H1 (cell line): ENCODE results near the gene GSTO2. TPM values are rescaled to one million over a fixed set of nuclear protein-coding genes. Genes with fewer than 3 reads are reported as not detected.

Experiments
- CTCF ChIA-PET: fragments of 300-600 bp; sonication (Branson Sonifier 250); formaldehyde crosslinking; loops from one replicate; lab custom pipeline; 2021; ENCODE audit not compliant: partially characterized antibody; lab: Charles Lee
- POLR2A ChIA-PET: fragments of 300-600 bp; sonication (Branson Sonifier 250); formaldehyde crosslinking; loops from one replicate; lab custom pipeline; 2021; ENCODE audit warnings: inconsistent platforms; ENCODE audit not compliant: partially characterized antibody; lab: Charles Lee
- DNase-seq, 2 experiments: peaks; one replicate each; pipeline versions ENCODE4 v3.0.0 to v3.0.0-alpha.2; 2010 to 2022; ENCODE audit warnings: low spot score in 2 of 2, low read depth in 1 of 2, mixed read lengths in 1 of 2
- FAIRE-seq: peaks from 2 replicates; lab custom pipeline; 2011; peaks lifted over from hg19 to GRCh38; lab: Jason Lieb, UNC
- H2AFZ ChIP-seq: 2 replicates; pipeline ENCODE4 v1.8.1; 2012; ENCODE audit warnings: low read length, inconsistent platforms
- H2AK5ac ChIP-seq: 2 replicates; pipeline ENCODE4 v1.6.1; 2013; ENCODE audit warnings: low read depth, low read length
- H2BK120ac ChIP-seq: replicated peaks from 2 replicates; pipeline ENCODE3; 2013; ENCODE audit warnings: low read depth, low read length, inconsistent platforms
- H2BK12ac ChIP-seq: 2 replicates; pipeline ENCODE4 v1.6.1; 2013; ENCODE audit warnings: low read depth, low read length
- H2BK15ac ChIP-seq: 2 replicates; pipeline ENCODE4 v1.6.1; 2013; ENCODE audit warnings: low read length
- H2BK20ac ChIP-seq: 2 replicates; pipeline ENCODE4 v1.6.1; 2013; ENCODE audit warnings: low read length
- H2BK5ac ChIP-seq: 2 replicates; pipeline ENCODE4 v1.6.1; 2013; ENCODE audit warnings: low read depth, low read length
- H3K14ac ChIP-seq: 2 replicates; pipeline ENCODE4 v1.6.1; 2013; ENCODE audit warnings: inconsistent platforms; ENCODE audit not compliant: insufficient read length
- H3K18ac ChIP-seq: 2 replicates; pipeline ENCODE4 v1.6.1; 2013; ENCODE audit warnings: low read length; ENCODE audit errors: extremely low read depth
- H3K23ac ChIP-seq: 2 replicates; pipeline ENCODE4 v1.6.1; 2013; ENCODE audit warnings: inconsistent platforms; ENCODE audit not compliant: insufficient read length
- H3K23me2 ChIP-seq: 2 replicates; pipeline ENCODE4 v1.6.1; 2013; ENCODE audit warnings: low read depth, low read length
- H3K27ac ChIP-seq: 2 replicates; pipeline ENCODE4 v1.6.1; 2011; ENCODE audit warnings: low read depth, low read length, inconsistent platforms
- H3K27me3 ChIP-seq, 4 experiments: replicated peaks in 1 of 4; 1 replicate in 1 of 4; 2 replicates in 3 of 4; pipeline versions ENCODE4 v1.6.1 to v1.8.1; 2011 to 2013; ENCODE audit warnings: low read length in 3 of 4, mild to moderate bottlenecking in 3 of 4, inconsistent platforms in 2 of 4, mixed read lengths in 2 of 4, moderate library complexity in 1 of 4; ENCODE audit not compliant: control insufficient read depth in 3 of 4, insufficient read depth in 3 of 4; ENCODE audit errors: extremely low read depth in 1 of 4
- H3K36me3 ChIP-seq, 4 experiments: 2 replicates each; pipeline versions ENCODE4 v1.6.1 to v1.8.1; 2011 to 2013; ENCODE audit warnings: mild to moderate bottlenecking in 4 of 4, low read length in 3 of 4, moderate library complexity in 2 of 4, control low read depth in 1 of 4, inconsistent platforms in 1 of 4; ENCODE audit not compliant: insufficient read depth in 4 of 4, control insufficient read depth in 2 of 4
- H3K4ac ChIP-seq: replicated peaks from 2 replicates; pipeline ENCODE3; 2013; ENCODE audit warnings: low read length, low read depth, mixed read lengths, inconsistent platforms; ENCODE audit not compliant: insufficient read length
- H3K4me1 ChIP-seq, 4 experiments: replicated peaks in 1 of 4; 1 replicate in 1 of 4; 2 replicates in 3 of 4; pipeline versions ENCODE4 v1.6.1 to v1.8.1; 2011 to 2013; ENCODE audit warnings: low read length in 3 of 4, inconsistent platforms in 2 of 4, mixed read lengths in 1 of 4; ENCODE audit not compliant: insufficient read depth in 4 of 4, control insufficient read depth in 3 of 4
- H3K4me2 ChIP-seq, 2 experiments: 2 replicates each; pipeline versions ENCODE4 v1.6.1 to v1.8.1; 2011 to 2013; ENCODE audit warnings: low read depth in 2 of 2, low read length in 2 of 2, control low read depth in 1 of 2, inconsistent platforms in 1 of 2, mild to moderate bottlenecking in 1 of 2; ENCODE audit not compliant: insufficient read depth in 1 of 2
- H3K4me3 ChIP-seq, 4 experiments: fragments of 200-600, 300-600 bp in 1 of 4; sonication (generic), shearing (Covaris generic), sonication (Bioruptor Twin) in 1 of 4; 2 replicates each; pipeline versions ENCODE4 v1.5.1 to v1.8.1; 2011 to 2016; ENCODE audit warnings: low read length in 4 of 4, low read depth in 3 of 4, control low read depth in 2 of 4, inconsistent platforms in 2 of 4, mild to moderate bottlenecking in 2 of 4, mixed read lengths in 1 of 4, moderate library complexity in 1 of 4; ENCODE audit not compliant: insufficient read depth in 2 of 4; ENCODE audit errors: extremely low read depth in 1 of 4
- H3K56ac ChIP-seq: replicated peaks from 2 replicates; pipeline ENCODE3; 2013; ENCODE audit warnings: low read depth, mild to moderate bottlenecking, mixed read lengths, low read length, inconsistent platforms; ENCODE audit not compliant: insufficient read length
- H3K79me1 ChIP-seq: 2 replicates; pipeline ENCODE4 v1.6.1; 2013; ENCODE audit warnings: low read depth, low read length, control low read depth
- H3K79me2 ChIP-seq, 2 experiments: 2 replicates each; pipeline versions ENCODE4 v1.6.1 to v1.8.1; 2012 to 2013; ENCODE audit warnings: low read length in 2 of 2, mild to moderate bottlenecking in 2 of 2, inconsistent platforms in 1 of 2; ENCODE audit not compliant: insufficient read depth in 2 of 2, control insufficient read depth in 1 of 2
- H3K9ac ChIP-seq, 4 experiments: replicated peaks in 1 of 4; 1 replicate in 1 of 4; 2 replicates in 3 of 4; pipeline versions ENCODE4 v1.6.1 to v1.8.1; 2011 to 2013; ENCODE audit warnings: low read depth in 3 of 4, low read length in 3 of 4, control low read depth in 2 of 4, mild to moderate bottlenecking in 2 of 4, moderate library complexity in 2 of 4, inconsistent platforms in 1 of 4; ENCODE audit errors: extremely low read depth in 1 of 4
- H3K9me3 ChIP-seq, 2 experiments: 2 replicates each; pipeline versions ENCODE4 v1.6.1 to v1.8.1; 2012 to 2013; ENCODE audit warnings: mild to moderate bottlenecking in 2 of 2, moderate library complexity in 2 of 2, control low read depth in 1 of 2, inconsistent platforms in 1 of 2, low read depth in 1 of 2, low read length in 1 of 2, mixed read lengths in 1 of 2; ENCODE audit not compliant: insufficient read depth in 2 of 2
- H4K20me1 ChIP-seq, 2 experiments: replicated peaks in 1 of 2; 2 replicates each; pipeline versions ENCODE3 to v1.8.1; 2011 to 2013; ENCODE audit warnings: inconsistent platforms in 2 of 2, low read length in 2 of 2, mild to moderate bottlenecking in 1 of 2; ENCODE audit not compliant: insufficient read depth in 2 of 2, control insufficient read depth in 1 of 2
- H4K5ac ChIP-seq: 2 replicates; pipeline ENCODE4 v1.6.1; 2013; ENCODE audit warnings: low read length, low read depth, mixed read lengths, inconsistent platforms; ENCODE audit not compliant: insufficient read length
- H4K8ac ChIP-seq: 2 replicates; pipeline ENCODE4 v1.8.0; 2013; ENCODE audit warnings: mild to moderate bottlenecking, moderate library complexity, low read length, inconsistent platforms; ENCODE audit not compliant: insufficient read depth; ENCODE audit errors: extremely low read depth
- H4K91ac ChIP-seq: replicated peaks from 2 replicates; pipeline ENCODE3; 2013; ENCODE audit warnings: low read length, mixed read lengths, inconsistent platforms; ENCODE audit not compliant: insufficient read length
- HDAC2 ChIP-seq, 2 experiments: fragments of 300-600 bp in 1 of 2; sonication (generic) in 1 of 2; IDR thresholded peaks; 2 replicates each; pipeline ENCODE4 v1.6.1; 2011 to 2012; ENCODE audit warnings: low read depth in 2 of 2, low read length in 2 of 2, mild to moderate bottlenecking in 2 of 2, moderate library complexity in 2 of 2, borderline replicate concordance in 1 of 2, inconsistent platforms in 1 of 2
- JUN ChIP-seq: IDR thresholded peaks from 2 replicates; pipeline ENCODE4 v1.6.1; 2011; ENCODE audit warnings: low read depth, mild to moderate bottlenecking, improper control_type of control experiment, low read length
- RAD21 ChIP-seq, 2 experiments: IDR thresholded peaks in 1 of 2; conservative IDR thresholded peaks in 1 of 2; 2 replicates each; pipeline ENCODE4 v1.6.1; 2011; ENCODE audit warnings: low read depth in 2 of 2, low read length in 2 of 2, improper control_type of control experiment in 1 of 2, inconsistent platforms in 1 of 2, mild to moderate bottlenecking in 1 of 2, moderate library complexity in 1 of 2
- WGBS, 2 experiments: shearing (Covaris generic) in 1 of 2; methylation state at CpG; one replicate each; pipeline versions ENCODE4 v1.1.6 to v1.1.7; 2013 to 2015; ENCODE audit warnings: low lambda C conversion rate in 2 of 2, mixed read lengths in 2 of 2, inconsistent platforms in 1 of 2, low coverage in 1 of 2, missing lambda C conversion rate in 1 of 2; ENCODE audit not compliant: insufficient replicate concordance in 2 of 2, insufficient coverage in 1 of 2, insufficient read length in 1 of 2; ENCODE audit errors: extremely low coverage in 1 of 2, missing lambda C conversion rate in 1 of 2; 5-methylcytosine and 5-hydroxymethylcytosine counted together
- polyA plus RNA-seq, 7 experiments: library from polyadenylated mRNA; depleted of rRNA in 3 of 7; stranded (reverse) in 5 of 7; unstranded in 2 of 7; fragments of >200 nt in 5 of 7; fragments of 200-250 nt in 2 of 7; gene quantifications; 1 replicate in 5 of 7; 2 replicates in 1 of 7; 4 replicates in 1 of 7; pipeline versions ENCODE4 v1.2.1 to v1.2.3, GENCODE V29; 2011 to 2013; ENCODE audit warnings: missing spikeins in 2 of 7, mixed read lengths in 2 of 7
- total RNA-seq: library from RNA; stranded (reverse); fragmentation: NEBNext Ultra II Directional; extraction: Animal tissue kit (Norgen Biotek cat#: 25700); gene quantifications from 2 replicates; pipeline ENCODE4 v1.2.1, GENCODE V29; 2021
- TF ChIP-seq, protein P1 (sequence below), 3 experiments: IDR thresholded peaks; 1 replicate in 2 of 3; 2 replicates in 1 of 3; pipeline versions ENCODE4 v1.5.1 to v1.6.1; 2011; ENCODE audit warnings: low read length in 3 of 3, mild to moderate bottlenecking in 3 of 3, inconsistent platforms in 2 of 3, low read depth in 1 of 3, moderate library complexity in 1 of 3; ENCODE audit not compliant: insufficient read depth in 1 of 3; ENCODE audit errors: control extremely low read depth in 1 of 3

GSTO2 gene
- total and polyA plus RNA-seq, 2 of the 8 experiments (the other 6 are each of a cell fraction or from before 2014, with no cell fraction given) = 13.1 to 41.7 TPM

DNA sequence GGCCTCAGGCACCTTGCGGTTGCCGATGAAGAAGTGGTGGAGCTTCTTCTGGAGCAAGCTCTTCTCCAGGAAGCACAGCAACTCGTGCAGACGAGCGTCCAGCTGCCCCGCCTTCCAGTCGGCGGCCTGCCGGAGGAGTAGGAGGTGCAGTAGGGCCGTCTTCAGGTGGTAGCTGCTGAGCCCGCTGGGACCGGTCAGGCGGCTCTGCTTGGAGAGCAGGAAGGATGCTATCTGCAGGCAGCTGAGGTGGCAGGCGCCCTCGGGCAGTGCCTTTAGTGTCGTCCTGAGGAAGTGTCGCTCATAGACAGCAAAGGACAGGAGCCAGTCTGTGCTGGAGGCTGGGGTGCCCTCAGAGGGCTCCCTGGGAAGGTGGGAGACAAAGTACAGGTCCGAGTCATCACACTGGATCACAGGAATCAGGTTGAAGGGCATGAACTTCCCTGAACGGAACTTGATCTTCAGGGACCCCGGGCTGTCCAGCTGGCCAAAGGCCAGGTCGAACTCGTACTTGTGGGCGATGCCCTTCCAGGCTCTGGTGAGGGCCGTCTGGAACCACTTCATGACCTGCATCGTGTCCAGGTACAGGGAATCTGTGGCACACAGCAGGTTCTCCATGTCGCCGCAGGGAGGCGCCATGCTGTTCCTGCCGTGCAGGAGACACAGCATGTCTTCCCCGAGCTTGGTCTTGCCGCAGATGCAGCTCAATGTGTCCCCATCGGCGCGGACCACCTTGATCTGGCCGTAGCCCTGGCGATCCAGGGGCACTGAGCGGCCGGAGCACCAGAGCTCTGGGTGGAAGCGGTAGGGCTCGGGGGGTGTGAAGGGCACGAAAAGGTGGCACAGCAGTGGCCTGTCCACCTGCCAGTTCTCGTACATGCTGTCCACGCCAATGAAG, 45.9 kb downstream of the GSTO2 start:
- no peak overlapping the region for H2BK5ac ChIP-seq
- no peak overlapping the region for H2AK5ac ChIP-seq
- peaks cover 7 to 31% of the 10 kb centered on the region in 2 experiments for H4K20me1 ChIP-seq
- no peak overlapping the region for H4K5ac ChIP-seq
- H3K36me3 ChIP-seq = peaks cover 13 to 29% (median 28%) of the 10 kb centered on the region in 4 experiments
- H2BK120ac ChIP-seq = no peak overlapping the region
- H2BK15ac ChIP-seq = no peak overlapping the region
- no peak overlapping the region for H3K9ac ChIP-seq
- peaks cover 0 to 22% (median 16%) of the 10 kb centered on the region in 4 experiments; a peak in 6 of 7 replicates for H3K4me1 ChIP-seq
- H3K27ac ChIP-seq = no peak overlapping the region
- TF ChIP-seq JUN (no peak), HDAC2 (IDR thresholded peaks at IDR 0.05; ENCODE audit: borderline replicate concordance in 1 of 2, low read depth in 2 of 2, low read length in 2 of 2) (no peak), RAD21 (IDR thresholded peaks at IDR 0.05 in 1 of 2, conservative IDR thresholded peaks at IDR 0.05 in 1 of 2; ENCODE audit: low read depth in 2 of 2, low read length in 2 of 2) (peak in 1 of 2 experiments; percentile 43; a peak in 2 of 4 replicates)
- TF ChIP-seq, protein P1, sequence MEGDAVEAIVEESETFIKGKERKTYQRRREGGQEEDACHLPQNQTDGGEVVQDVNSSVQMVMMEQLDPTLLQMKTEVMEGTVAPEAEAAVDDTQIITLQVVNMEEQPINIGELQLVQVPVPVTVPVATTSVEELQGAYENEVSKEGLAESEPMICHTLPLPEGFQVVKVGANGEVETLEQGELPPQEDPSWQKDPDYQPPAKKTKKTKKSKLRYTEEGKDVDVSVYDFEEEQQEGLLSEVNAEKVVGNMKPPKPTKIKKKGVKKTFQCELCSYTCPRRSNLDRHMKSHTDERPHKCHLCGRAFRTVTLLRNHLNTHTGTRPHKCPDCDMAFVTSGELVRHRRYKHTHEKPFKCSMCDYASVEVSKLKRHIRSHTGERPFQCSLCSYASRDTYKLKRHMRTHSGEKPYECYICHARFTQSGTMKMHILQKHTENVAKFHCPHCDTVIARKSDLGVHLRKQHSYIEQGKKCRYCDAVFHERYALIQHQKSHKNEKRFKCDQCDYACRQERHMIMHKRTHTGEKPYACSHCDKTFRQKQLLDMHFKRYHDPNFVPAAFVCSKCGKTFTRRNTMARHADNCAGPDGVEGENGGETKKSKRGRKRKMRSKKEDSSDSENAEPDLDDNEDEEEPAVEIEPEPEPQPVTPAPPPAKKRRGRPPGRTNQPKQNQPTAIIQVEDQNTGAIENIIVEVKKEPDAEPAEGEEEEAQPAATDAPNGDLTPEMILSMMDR (IDR thresholded peaks at IDR 0.05; ENCODE audit: control extremely low read depth in 1 of 3, insufficient read depth in 1 of 3, low read depth in 1 of 3, low read length in 3 of 3) = peak; percentile 22 to 46 (median 36); a peak in 3 of 4 replicates
- no peak overlapping the region for H3K14ac ChIP-seq
- H3K9me3 ChIP-seq = no peaks in the 10 kb centered on the region
- no peaks in the 10 kb centered on the region for H3K23me2 ChIP-seq
- no peak overlapping the region for H3K56ac ChIP-seq
- H3K4ac ChIP-seq = no peak overlapping the region
- H3K23ac ChIP-seq = no peak overlapping the region
- H3K79me1 ChIP-seq = peaks cover 32% of the 10 kb centered on the region
- no peak for DNase-seq
- no peak overlapping the region for H3K18ac ChIP-seq
- 94% methylated on average over 42 of the region's 43 CpGs; no CpG with 5 or more reads in 1 of the 2 experiments for WGBS, 2 experiments
- H3K27me3 ChIP-seq = no peaks in the 10 kb centered on the region
- no peak overlapping the region for H2BK12ac ChIP-seq
- H4K8ac ChIP-seq = no peak overlapping the region
- H2BK20ac ChIP-seq = no peak overlapping the region
- H3K79me2 ChIP-seq = peaks cover 0 to 45% of the 10 kb centered on the region in 2 experiments; a peak in 2 of 4 replicates
- no peak overlapping the region for H2AFZ ChIP-seq
- no peak for FAIRE-seq
- ChIA-PET CTCF (interaction anchor here (0.7 to 18.5 kb wide), 10 partner anchors 7 to 133 kb away, joined by 3 to 331 read pairs (median 7); partner anchors contain the start of gene CFAP58), POLR2A (interaction anchor here (0.8 to 5.1 kb wide), 4 partner anchors 8 to 23 kb away, joined by 3 to 23 read pairs (median 4); partner anchors contain the start of gene ITPRIP)
- no peak overlapping the region for H4K91ac ChIP-seq
- no peak overlapping the region for H3K4me3 ChIP-seq
- no peak overlapping the region for H3K4me2 ChIP-seq
